HUES48 (cell line): ENCODE measurements around the gene WDPCP.

Experiments used
- H3K27ac ChIP-seq: one replicate; pipeline ENCODE4 v1.7.0; 2013; ENCODE audit warnings: low read depth, low read length, inconsistent platforms
- H3K27me3 ChIP-seq: 2 replicates; pipeline ENCODE4 v1.6.1; 2013; ENCODE audit warnings: mild to moderate bottlenecking, low read length; ENCODE audit not compliant: control insufficient read depth, insufficient read depth
- H3K36me3 ChIP-seq: 2 replicates; pipeline ENCODE4 v1.6.1; 2013; ENCODE audit warnings: low read length; ENCODE audit not compliant: control insufficient read depth, insufficient read depth
- H3K4me1 ChIP-seq: 2 replicates; pipeline ENCODE4 v1.6.1; 2013; ENCODE audit warnings: mild to moderate bottlenecking, low read length; ENCODE audit not compliant: control insufficient read depth, insufficient read depth
- H3K4me3 ChIP-seq: 2 replicates; pipeline ENCODE4 v1.5.1; 2013; ENCODE audit warnings: mild to moderate bottlenecking, low read depth, low read length
- H3K9ac ChIP-seq: 2 replicates; pipeline ENCODE4 v1.6.1; 2013; ENCODE audit warnings: mild to moderate bottlenecking, low read depth, low read length, moderate library complexity
- H3K9me3 ChIP-seq: 2 replicates; pipeline ENCODE4 v1.6.1; 2013; ENCODE audit warnings: low read length; ENCODE audit not compliant: control insufficient read depth, insufficient read depth

Gene WDPCP

GRCh38 chr2:63465633-63466032, 122.6 kb downstream of the WDPCP start:
- Histone ChIP-seq H3K27ac (no peak overlapping the region), H3K27me3 (no peaks in the 10 kb centered on the region), H3K4me3 (no peak overlapping the region), H3K36me3 (0 out of 2 replicates have a peak, but pooled peaks cover 3% of the 10 kb centered on the region), H3K9ac (no peak overlapping the region), H3K9me3 (no peaks in the 10 kb centered on the region; the same call in 1 of the 2 replicates), H3K4me1 (no peaks in the 10 kb centered on the region)

- H3K36me3 ChIP-seq, result 0 out of 2 replicates have a peak, but pooled peaks cover 3% of the 10 kb centered on the region
Measured at GRCh38 chr2:63463142-63463541, 125.1 kb downstream of the WDPCP start.

GRCh38 chr2:63446658-63447057, 141.6 kb downstream of the WDPCP start:
- Histone ChIP-seq H3K36me3 (no peaks in the 10 kb centered on the region), H3K27ac (no peak overlapping the region)

More at GRCh38 chr2:63463142-63463541, 125.1 kb downstream of the WDPCP start:
- no peaks in the 10 kb centered on the region for H3K4me1 ChIP-seq
- H3K4me3 ChIP-seq, result no peak overlapping the region
- no peak overlapping the region for H3K9ac ChIP-seq
- no peaks in the 10 kb centered on the region; the same call in 1 of the 2 replicates for H3K9me3 ChIP-seq
- no peak overlapping the region for H3K27ac ChIP-seq
- no peaks in the 10 kb centered on the region for H3K27me3 ChIP-seq

GRCh38 chr2:63444565-63445288, 143.6 kb downstream of the WDPCP start:
- no peaks in the 10 kb centered on the region for H3K27me3 ChIP-seq
- H3K4me1 ChIP-seq, result peaks cover 18% of the 10 kb centered on the region
- H3K4me3 ChIP-seq, result no peak overlapping the region
- H3K9ac ChIP-seq, result no peak overlapping the region
- no peaks in the 10 kb centered on the region for H3K9me3 ChIP-seq
- H3K27ac ChIP-seq, result no peak overlapping the region
- no peaks in the 10 kb centered on the region for H3K36me3 ChIP-seq

More at GRCh38 chr2:63446658-63447057, 141.6 kb downstream of the WDPCP start:
- no peak overlapping the region for H3K9ac ChIP-seq
- H3K4me1 ChIP-seq, result no peaks in the 10 kb centered on the region
- no peaks in the 10 kb centered on the region for H3K9me3 ChIP-seq
- H3K27me3 ChIP-seq, result no peaks in the 10 kb centered on the region
- no peak overlapping the region for H3K4me3 ChIP-seq

- Histone ChIP-seq H3K4me3 (no peak overlapping the region), H3K27ac (no peak overlapping the region)
Measured at GRCh38 chr2:63440612-63441011, 147.7 kb downstream of the WDPCP start.

GRCh38 chr2:63438181-63438580, 150.1 kb downstream of the WDPCP start:
- H3K9me3 ChIP-seq, result no peaks in the 10 kb centered on the region
- no peak overlapping the region for H3K4me3 ChIP-seq

More at GRCh38 chr2:63440612-63441011, 147.7 kb downstream of the WDPCP start:
- Histone ChIP-seq H3K9ac (no peak overlapping the region), H3K4me1 (peaks cover 21% of the 10 kb centered on the region), H3K36me3 (0 out of 2 replicates have a peak, but pooled peaks cover 4% of the 10 kb centered on the region), H3K27me3 (no peaks in the 10 kb centered on the region), H3K9me3 (no peaks in the 10 kb centered on the region)

GRCh38 chr2:63436488-63436887, 151.8 kb downstream of the WDPCP start:
- Histone ChIP-seq H3K36me3 (0 out of 2 replicates have a peak, but pooled peaks cover 4% of the 10 kb centered on the region), H3K4me1 (peaks cover 21% of the 10 kb centered on the region), H3K27me3 (no peaks in the 10 kb centered on the region), H3K27ac (no peak overlapping the region), H3K4me3 (no peak overlapping the region), H3K9ac (no peak overlapping the region), H3K9me3 (no peaks in the 10 kb centered on the region)

More at GRCh38 chr2:63438181-63438580, 150.1 kb downstream of the WDPCP start:
- peaks cover 21% of the 10 kb centered on the region for H3K4me1 ChIP-seq
- no peak overlapping the region for H3K27ac ChIP-seq
- H3K27me3 ChIP-seq, result no peaks in the 10 kb centered on the region
- H3K36me3 ChIP-seq, result 0 out of 2 replicates have a peak, but pooled peaks cover 4% of the 10 kb centered on the region
- H3K9ac ChIP-seq, result no peak overlapping the region

GRCh38 chr2:63435070-63435469, 153.2 kb downstream of the WDPCP start:
- Histone ChIP-seq H3K9ac (no peak overlapping the region), H3K27me3 (no peaks in the 10 kb centered on the region), H3K4me1 (peaks cover 11% of the 10 kb centered on the region), H3K9me3 (no peaks in the 10 kb centered on the region), H3K36me3 (0 out of 2 replicates have a peak, but pooled peaks cover 4% of the 10 kb centered on the region), H3K27ac (no peak overlapping the region), H3K4me3 (no peak overlapping the region)

- Histone ChIP-seq H3K4me1 (peaks cover 4% of the 10 kb centered on the region; the same call in 1 of the 2 replicates), H3K36me3 (0 out of 2 replicates have a peak, but pooled peaks cover 4% of the 10 kb centered on the region), H3K27me3 (no peaks in the 10 kb centered on the region), H3K4me3 (no peak overlapping the region), H3K9me3 (no peaks in the 10 kb centered on the region), H3K27ac (no peak overlapping the region), H3K9ac (no peak overlapping the region)
Measured at GRCh38 chr2:63434024-63435001, 154.0 kb downstream of the WDPCP start.

GRCh38 chr2:63432373-63432772, 155.9 kb downstream of the WDPCP start:
- Histone ChIP-seq H3K9me3 (no peaks in the 10 kb centered on the region), H3K9ac (no peak overlapping the region), H3K4me3 (no peak overlapping the region), H3K27ac (no peak overlapping the region), H3K36me3 (0 out of 2 replicates have a peak, but pooled peaks cover 4% of the 10 kb centered on the region), H3K4me1 (peaks cover 4% of the 10 kb centered on the region; the same call in 1 of the 2 replicates), H3K27me3 (no peaks in the 10 kb centered on the region)
